Esophagus muscularis mucosa (tissue), 4 donors: ENCODE results near the gene CCNG2.

Source experiments
- CTCF ChIP-seq, 3 experiments: fragments of 200-600 bp in 2 of 3; fragments of 450-650 bp in 1 of 3; sonication (generic) in 2 of 3; IDR thresholded peaks; one replicate each; pipeline ENCODE4 v1.5.1; 2017 to 2019; ENCODE audit warnings: antibody characterized with exemption in 3 of 3, mild to moderate bottlenecking in 2 of 3, moderate library complexity in 1 of 3
- EP300 ChIP-seq: sonication (generic); formaldehyde crosslinking; IDR thresholded peaks from one replicate; pipeline ENCODE4 v1.6.1; 2017; ENCODE audit warnings: antibody characterized with exemption
- POLR2A ChIP-seq: fragments of 450-650 bp; IDR thresholded peaks from one replicate; pipeline ENCODE4 v1.6.1; 2017; ENCODE audit warnings: antibody characterized with exemption, moderate library complexity, mild to moderate bottlenecking, low read depth
- POLR2AphosphoS5 ChIP-seq, 2 donors: sonication (generic); formaldehyde crosslinking; IDR thresholded peaks; one replicate each; pipeline ENCODE4 v1.6.1; 2017; ENCODE audit warnings: antibody characterized with exemption in 2 of 2

GRCh38 chr4:77163641-77164040 lies 6.6 kb downstream of the CCNG2 start:
- TF ChIP-seq POLR2A (no peak), POLR2AphosphoS5 (IDR thresholded peaks at IDR 0.05) (no peak), CTCF (IDR thresholded peaks at IDR 0.05) (no peak), EP300 (no peak)
